Retinal pigment epithelial cell (primary cell): ENCODE measurements around the gene PNPLA5.

Experiments
- DNase-seq: peaks from one replicate; pipeline ENCODE4 v3.0.0-alpha.2; 2010; ENCODE audit warnings: low read depth
- H3K4me3 ChIP-seq: 2 replicates; pipeline ENCODE4 v1.5.1; 2011; ENCODE audit warnings: mild to moderate bottlenecking, low read length, control low read depth, moderate library complexity
- TF ChIP-seq, protein P1 (sequence below): conservative IDR thresholded peaks from 2 replicates; pipeline ENCODE4 v1.5.1; 2011; ENCODE audit warnings: low read depth, low read length, control low read depth, inconsistent platforms

Gene PNPLA5

DNA sequence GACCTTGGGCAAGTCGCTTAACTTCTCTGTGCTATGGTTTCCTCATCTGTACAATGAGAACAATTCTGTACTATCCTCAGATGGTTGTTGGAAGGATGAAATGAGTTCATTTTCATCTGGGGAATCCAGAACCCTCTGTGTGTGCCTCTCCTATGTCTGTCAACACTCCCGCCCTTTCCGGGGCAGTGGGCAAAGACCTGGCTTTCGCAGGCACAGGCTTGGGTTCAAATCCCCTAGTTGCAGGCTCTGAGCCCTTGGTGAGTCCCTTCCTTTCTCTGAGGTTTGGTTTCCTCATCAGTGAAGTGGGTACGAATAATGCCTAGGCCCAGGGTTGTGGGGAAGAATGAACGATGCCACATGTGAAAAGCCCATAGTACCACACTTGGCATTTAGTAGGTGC lies 6.0 kb downstream of the PNPLA5 start:
- H3K4me3 ChIP-seq = no peak overlapping the region
- DNase-seq = no peak
- TF ChIP-seq, protein P1, sequence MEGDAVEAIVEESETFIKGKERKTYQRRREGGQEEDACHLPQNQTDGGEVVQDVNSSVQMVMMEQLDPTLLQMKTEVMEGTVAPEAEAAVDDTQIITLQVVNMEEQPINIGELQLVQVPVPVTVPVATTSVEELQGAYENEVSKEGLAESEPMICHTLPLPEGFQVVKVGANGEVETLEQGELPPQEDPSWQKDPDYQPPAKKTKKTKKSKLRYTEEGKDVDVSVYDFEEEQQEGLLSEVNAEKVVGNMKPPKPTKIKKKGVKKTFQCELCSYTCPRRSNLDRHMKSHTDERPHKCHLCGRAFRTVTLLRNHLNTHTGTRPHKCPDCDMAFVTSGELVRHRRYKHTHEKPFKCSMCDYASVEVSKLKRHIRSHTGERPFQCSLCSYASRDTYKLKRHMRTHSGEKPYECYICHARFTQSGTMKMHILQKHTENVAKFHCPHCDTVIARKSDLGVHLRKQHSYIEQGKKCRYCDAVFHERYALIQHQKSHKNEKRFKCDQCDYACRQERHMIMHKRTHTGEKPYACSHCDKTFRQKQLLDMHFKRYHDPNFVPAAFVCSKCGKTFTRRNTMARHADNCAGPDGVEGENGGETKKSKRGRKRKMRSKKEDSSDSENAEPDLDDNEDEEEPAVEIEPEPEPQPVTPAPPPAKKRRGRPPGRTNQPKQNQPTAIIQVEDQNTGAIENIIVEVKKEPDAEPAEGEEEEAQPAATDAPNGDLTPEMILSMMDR = no peak

- TF ChIP-seq, protein P1 = no peak
- no peak overlapping the region for H3K4me3 ChIP-seq
- DNase-seq = no peak
Measured at GRCh38 chr22:43885319-43885671, 6.5 kb downstream of the PNPLA5 start.

DNA sequence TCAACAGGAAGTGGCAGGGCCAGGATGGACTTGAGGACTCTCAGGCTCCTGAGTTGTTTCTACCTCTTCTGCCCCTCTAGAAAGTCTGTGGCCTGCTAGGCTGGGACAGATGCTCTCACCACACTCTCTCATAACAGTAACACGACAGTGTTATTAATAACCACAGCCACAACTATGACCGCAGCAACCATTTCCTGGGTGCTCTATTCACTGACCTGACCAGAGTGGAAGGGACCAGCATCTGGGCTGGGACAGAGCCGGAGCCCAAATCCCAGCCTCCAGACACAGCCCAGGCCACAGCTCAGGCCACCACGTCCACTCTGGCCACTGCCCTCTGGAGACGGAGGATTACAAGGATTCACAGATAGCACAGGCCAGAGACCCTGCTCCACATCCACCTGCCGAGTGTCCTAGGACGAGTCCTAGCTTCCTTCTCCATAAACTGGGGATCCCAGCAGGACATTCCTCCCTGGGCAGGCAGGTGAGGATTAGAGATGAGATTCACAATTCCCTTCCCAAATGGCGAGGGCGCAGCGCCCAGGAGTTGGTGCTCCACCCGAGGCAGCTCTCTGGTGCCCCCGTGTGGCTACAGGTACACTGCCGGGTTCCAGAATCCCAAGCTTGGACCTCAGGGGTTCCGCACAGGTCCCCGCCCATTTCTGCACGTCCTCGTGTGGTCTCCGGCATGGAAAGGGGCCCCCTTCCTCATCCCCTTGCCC lies 7.1 kb downstream of the PNPLA5 start:
- no peak for DNase-seq
- no peak overlapping the region for H3K4me3 ChIP-seq
- TF ChIP-seq, protein P1 = peak; percentile 90

DNA sequence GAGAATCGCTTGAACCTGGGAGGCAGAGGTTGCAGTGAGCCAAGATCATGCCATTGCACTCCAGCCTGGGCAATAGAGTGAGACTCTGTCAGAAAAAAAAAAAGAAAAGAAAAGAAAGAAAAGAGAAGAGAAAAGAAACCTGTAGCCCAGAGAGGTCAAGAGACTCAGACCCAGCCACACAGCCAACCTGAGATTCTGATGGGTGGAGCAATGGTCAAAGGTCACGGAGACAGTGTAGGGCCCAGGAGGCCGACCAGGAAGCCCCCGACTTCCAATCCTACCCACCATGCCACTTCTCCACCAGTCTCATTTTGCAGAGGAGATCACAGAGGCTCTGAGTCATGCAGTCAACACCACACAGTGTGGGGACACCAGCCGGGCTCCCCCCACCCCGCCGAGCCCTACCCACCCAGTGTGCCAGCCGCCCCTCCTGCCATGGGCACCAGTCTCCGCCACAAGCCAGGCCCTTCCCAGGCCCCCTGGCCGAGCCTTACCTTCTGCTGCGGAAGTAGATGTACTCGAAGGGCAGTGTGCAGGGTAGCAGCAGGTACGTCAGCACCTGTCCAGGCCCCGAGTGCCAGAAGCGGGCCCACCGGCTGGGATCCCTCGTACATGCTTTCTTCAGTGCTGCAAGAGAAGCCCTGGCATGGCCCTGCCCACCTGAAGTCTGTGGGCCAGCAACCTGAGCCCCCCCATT lies 7.9 kb downstream of the PNPLA5 start:
- DNase-seq = no peak
- no peak overlapping the region for H3K4me3 ChIP-seq
- TF ChIP-seq, protein P1 = no peak

GRCh38 chr22:43883012-43883661 lies 8.7 kb downstream of the PNPLA5 start:
- TF ChIP-seq, protein P1 = peak; percentile 89
- no peak overlapping the region for H3K4me3 ChIP-seq
- DNase-seq = no peak

DNA sequence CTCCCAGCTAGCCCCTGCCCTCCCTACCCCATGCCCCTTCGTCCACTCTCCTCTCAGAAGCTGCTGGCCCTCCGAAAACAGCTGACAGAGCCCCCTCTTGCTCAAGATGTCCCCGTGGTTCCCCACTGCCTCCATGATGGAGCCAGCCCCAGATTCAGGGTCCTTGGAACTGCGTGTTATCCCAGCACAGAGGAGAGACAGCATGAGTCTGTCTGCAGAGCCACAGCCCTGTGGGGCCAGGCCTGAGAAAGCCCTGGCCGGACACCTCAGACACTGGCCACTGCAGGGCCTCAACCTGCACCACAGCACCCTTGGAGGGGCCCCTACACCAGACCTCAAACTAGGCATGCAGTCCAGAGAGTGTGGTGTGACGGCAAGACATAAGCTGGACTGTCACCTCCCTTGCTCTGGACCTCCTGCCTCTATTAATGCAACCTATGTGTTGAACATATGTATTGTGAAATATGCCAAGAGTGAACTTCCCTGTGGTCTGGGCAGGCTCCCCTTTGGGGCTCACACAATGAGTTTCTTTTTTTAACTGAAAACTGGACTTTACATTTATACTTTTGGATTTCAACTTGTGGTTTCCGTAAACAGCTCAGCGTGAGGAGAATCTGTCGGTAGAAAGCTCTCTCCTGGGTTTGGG lies 9.6 kb downstream of the PNPLA5 start:
- TF ChIP-seq, protein P1 = no peak
- DNase-seq = no peak
- H3K4me3 ChIP-seq = no peak overlapping the region
